ENCODE results near the gene PLPPR1.

The PLPPR1 gene

GRCh38 chr9:101341958-101342357 is 313.4 kb downstream of the PLPPR1 start:
- no peak for DNase-seq

GRCh38 chr9:101342595-101342994 is 314.1 kb downstream of the PLPPR1 start:
- no peak for DNase-seq

GRCh38 chr9:101350285-101350684 is 321.8 kb downstream of the PLPPR1 start:
- DNase-seq: no peak

- no peak for DNase-seq
Observed at GRCh38 chr9:101352892-101353463, 324.5 kb downstream of the PLPPR1 start.

GRCh38 chr9:101353683-101354082 is 325.2 kb downstream of the PLPPR1 start:
- no peak for DNase-seq

- no peak for DNase-seq
Observed at GRCh38 chr9:101354143-101354764, 325.7 kb downstream of the PLPPR1 start.

GRCh38 chr9:101354765-101355708 is 326.5 kb downstream of the PLPPR1 start:
- DNase-seq: no peak

- no peak for DNase-seq
Observed at GRCh38 chr9:101356619-101357018, 328.1 kb downstream of the PLPPR1 start.

- no peak for DNase-seq
Observed at GRCh38 chr9:101359679-101360078, 331.2 kb downstream of the PLPPR1 start.

GRCh38 chr9:101360647-101361046 is 332.1 kb downstream of the PLPPR1 start:
- DNase-seq: no peak

GRCh38 chr9:101362450-101362849 is 333.9 kb downstream of the PLPPR1 start:
- DNase-seq: no peak

- DNase-seq: no peak
Observed at GRCh38 chr9:101365181-101365580, 336.7 kb downstream of the PLPPR1 start.

GRCh38 chr9:101366038-101366756 is 337.7 kb downstream of the PLPPR1 start:
- no peak for DNase-seq

- no peak for DNase-seq
Observed at GRCh38 chr9:101367323-101367722, 338.8 kb downstream of the PLPPR1 start.

GRCh38 chr9:101369286-101369685 is 340.8 kb downstream of the PLPPR1 start:
- DNase-seq: no peak

GRCh38 chr9:101369884-101370531 is 341.5 kb downstream of the PLPPR1 start:
- no peak for DNase-seq

GRCh38 chr9:101371813-101372212 is 343.3 kb downstream of the PLPPR1 start:
- DNase-seq: no peak

GRCh38 chr9:101372327-101373118 is 344.0 kb downstream of the PLPPR1 start:
- DNase-seq: no peak
